SK-N-SH (cell line): ENCODE data around the gene DELE1.

Experiments
- CTCF ChIP-seq: fragments of 200-600 bp; sonication (generic); IDR thresholded peaks from 2 replicates; pipeline ENCODE4 v1.6.1; 2017; ENCODE audit warnings: antibody characterized with exemption, mild to moderate bottlenecking, moderate library complexity
- ELF1 ChIP-seq: IDR thresholded peaks from 2 replicates; pipeline ENCODE4 v1.4.0; 2012
- EP300 ChIP-seq, 2 experiments: IDR thresholded peaks; 2 replicates each; pipeline versions ENCODE4 v1.4.0 to v1.6.1; 2012; ENCODE audit warnings: borderline replicate concordance in 1 of 2, low read depth in 1 of 2, low read length in 1 of 2
- FOSL2 ChIP-seq: IDR thresholded peaks from 2 replicates; pipeline ENCODE4 v1.4.0; 2012; ENCODE audit warnings: low read depth, mild to moderate bottlenecking, moderate library complexity, borderline replicate concordance
- FOXJ3 ChIP-seq: sonication (generic); formaldehyde crosslinking; IDR thresholded peaks from 2 replicates; pipeline ENCODE4 v1.5.1; 2020; ENCODE audit warnings: mild to moderate bottlenecking, missing genetic modification reagents
- IRF3 ChIP-seq: fragments of 150-350 bp; IDR thresholded peaks from 2 replicates; pipeline ENCODE4 v1.6.1; 2016; ENCODE audit warnings: mild to moderate bottlenecking, low read depth, low read length
- PBX3 ChIP-seq: IDR thresholded peaks from 2 replicates; pipeline ENCODE4; 2012
- RCOR1 ChIP-seq: fragments of 150-350 bp; IDR thresholded peaks from 2 replicates; pipeline ENCODE4 v1.6.1; 2017; ENCODE audit warnings: antibody characterized with exemption, low read length
- REST ChIP-seq: IDR thresholded peaks from 2 replicates; pipeline ENCODE4 v1.6.1; 2012; ENCODE audit warnings: mild to moderate bottlenecking, low read depth, low read length, moderate library complexity
- RXRA ChIP-seq: IDR thresholded peaks from 2 replicates; pipeline ENCODE4 v1.4.0; 2012; ENCODE audit warnings: low read depth, mild to moderate bottlenecking, borderline replicate concordance
- SIN3A ChIP-seq: IDR thresholded peaks from 2 replicates; pipeline ENCODE4 v1.6.1; 2012; ENCODE audit warnings: low read depth, mild to moderate bottlenecking, low read length, moderate library complexity, borderline replicate concordance
- YY1 ChIP-seq: IDR thresholded peaks from 2 replicates; pipeline ENCODE4 v1.4.0; 2012; ENCODE audit warnings: low read depth, mild to moderate bottlenecking

GRCh38 chr5:141945511-141946051, 21.9 kb downstream of the DELE1 start:
- TF ChIP-seq CTCF (no peak), YY1 (no peak), ELF1 (no peak), RXRA (no peak), SIN3A (no peak), EP300 (IDR thresholded peaks at IDR 0.05; ENCODE audit: borderline replicate concordance in 1 of 2, low read depth in 1 of 2, low read length in 1 of 2) (no peak), REST (no peak), PBX3 (no peak), FOSL2 (no peak), FOXJ3 (CRISPR knock-in tag) (no peak), IRF3 (no peak), RCOR1 (no peak)
